Heart right ventricle (tissue), 16 donors: ENCODE measurements around the gene DAPK1. TPM values are rescaled to one million over a fixed set of nuclear protein-coding genes. Genes with fewer than 3 reads are reported as not detected.
A peak's percentile ranks its signal among the peaks of the same experiment; 100 is the strongest.

Source experiments
- ATAC-seq, 8 donors: fragments of 200-7000 bp; cut with Tn5 transposase; one replicate each; pipeline ENCODE4 v1.9.1; 2020; ENCODE audit warnings: mild to moderate bottlenecking in 8 of 8, moderate library complexity in 8 of 8, moderate number of reproducible peaks in 1 of 8
- DNase-seq, 2 donors: peaks; one replicate each; pipeline ENCODE4 v3.0.0-alpha.2; 2020
- H3K27ac ChIP-seq, 10 donors: fragments of 200-600 bp; sonication (generic) in 2 of 10; one replicate each; pipeline versions ENCODE4 v1.5.0 to v1.8.0; 2020 to 2022; ENCODE audit warnings: mild to moderate bottlenecking in 3 of 10
- H3K27me3 ChIP-seq, 7 donors: fragments of 200-600 bp; one replicate each; pipeline ENCODE4 v1.8.0; 2021 to 2022; ENCODE audit warnings: mild to moderate bottlenecking in 2 of 7
- H3K36me3 ChIP-seq, 9 donors: fragments of 200-600 bp; sonication (generic) in 1 of 9; one replicate each; pipeline versions ENCODE4 v1.5.0 to v1.8.0; 2020 to 2022; ENCODE audit warnings: mild to moderate bottlenecking in 2 of 9
- H3K4me1 ChIP-seq, 9 donors: fragments of 200-600 bp; sonication (generic) in 1 of 9; one replicate each; pipeline versions ENCODE4 v1.5.0 to v1.8.0; 2020 to 2022; ENCODE audit warnings: mild to moderate bottlenecking in 4 of 9
- H3K4me3 ChIP-seq, 10 donors: fragments of 200-600 bp; sonication (generic) in 2 of 10; one replicate each; pipeline versions ENCODE4 v1.5.0 to v1.8.0; 2020 to 2022; ENCODE audit warnings: mild to moderate bottlenecking in 7 of 10, moderate library complexity in 2 of 10
- H3K9me3 ChIP-seq, 11 donors: fragments of 200-600 bp in 10 of 11; sonication (generic) in 2 of 11; one replicate each; pipeline versions ENCODE4 v1.5.0 to v1.8.0; 2013 to 2022; ENCODE audit warnings: mild to moderate bottlenecking in 2 of 11, control low read depth in 1 of 11, moderate library complexity in 1 of 11
- WGBS, 2 donors: extraction: QIAGEN DNeasy Blood & Tissue Kit; methylation state at CpG; one replicate each; pipeline ENCODE4 v1.1.7; 2013; ENCODE audit warnings: inconsistent platforms in 1 of 2; 5-methylcytosine and 5-hydroxymethylcytosine counted together
- intact Hi-C, 10 donors: fragments of 100-400 bp; cut with DNase I; formaldehyde crosslinking; loops; one replicate each; pipeline versions ENCODE4 v1.11.1 to v1.14.2; 2022
- polyA plus RNA-seq, 2 donors: library from polyadenylated mRNA; stranded (reverse); fragments of 200-250 nt; gene quantifications; one replicate each; pipeline ENCODE4 v1.2.3, GENCODE V29; 2013
- total RNA-seq, 10 donors: library from RNA; stranded (reverse); fragmentation: NEBNext Ultra II Directional in 3 of 10; extraction: Animal tissue kit (Norgen Biotek cat#: 25700) in 3 of 10; gene quantifications; one replicate each; pipeline versions ENCODE4 v1.2.1 to v1.2.4, GENCODE V29; 2021 to 2023
- TF ChIP-seq, protein P1 (sequence below), 9 donors: fragments of 200-600 bp; sonication (generic) in 2 of 9; IDR thresholded peaks; one replicate each; pipeline versions ENCODE4 v1.5.0 to v1.8.0; 2021 to 2022; ENCODE audit warnings: antibody characterized with exemption in 9 of 9, mild to moderate bottlenecking in 5 of 9, moderate library complexity in 1 of 9
- donor health status: Arrhythmogenic right ventricular cardiomyopathy.
- donor health status: ischemic (EF 13 %, LVEDD 7.1; RV severe dilation, severe dysfunction).
- donor health status: healthy with polysubstance abuse.
- donor health status: DM: no; HTN: yes; CAD: no.
- donor health status: DM: no; HTN: no; CAD: no.
- donor health status: ischemic (EF 25% LVEDD 6.9; RV normal size, moderate dysfunction).
- donor health status: ischemic (EF 25% LVEDD 5.7; RV mildly dilated, moderate dysfunction).
- donor health status: healthy.
- donor health status: DM: yes; HTN: yes; CAD: no.
- donor health status: Ischemic cardiomyopathy.
- donor health status: ischemic (EF 35%, LVEDD 5.7; RV mildly dilated, moderate dysfunction).
- donor health status: nonischemic (EF 11% LVEDD 7.7; RV severe dilation, severe dysfunction).
- donor health status: DM: yes; HTN: yes; CAD: no.
- donor health status: PGD.
- donor health status: ischemic (EF 29% LVEDD 5.4; RV normal size, mild dysfunction).
- donor health status: nonischemic (EF 23%, LVEDD 6.1; RV moderate dilation, normal function).

The DAPK1 gene
- total and polyA plus RNA-seq, 12 donors: 1.1 to 15.5 (median 4.2) TPM

DNA sequence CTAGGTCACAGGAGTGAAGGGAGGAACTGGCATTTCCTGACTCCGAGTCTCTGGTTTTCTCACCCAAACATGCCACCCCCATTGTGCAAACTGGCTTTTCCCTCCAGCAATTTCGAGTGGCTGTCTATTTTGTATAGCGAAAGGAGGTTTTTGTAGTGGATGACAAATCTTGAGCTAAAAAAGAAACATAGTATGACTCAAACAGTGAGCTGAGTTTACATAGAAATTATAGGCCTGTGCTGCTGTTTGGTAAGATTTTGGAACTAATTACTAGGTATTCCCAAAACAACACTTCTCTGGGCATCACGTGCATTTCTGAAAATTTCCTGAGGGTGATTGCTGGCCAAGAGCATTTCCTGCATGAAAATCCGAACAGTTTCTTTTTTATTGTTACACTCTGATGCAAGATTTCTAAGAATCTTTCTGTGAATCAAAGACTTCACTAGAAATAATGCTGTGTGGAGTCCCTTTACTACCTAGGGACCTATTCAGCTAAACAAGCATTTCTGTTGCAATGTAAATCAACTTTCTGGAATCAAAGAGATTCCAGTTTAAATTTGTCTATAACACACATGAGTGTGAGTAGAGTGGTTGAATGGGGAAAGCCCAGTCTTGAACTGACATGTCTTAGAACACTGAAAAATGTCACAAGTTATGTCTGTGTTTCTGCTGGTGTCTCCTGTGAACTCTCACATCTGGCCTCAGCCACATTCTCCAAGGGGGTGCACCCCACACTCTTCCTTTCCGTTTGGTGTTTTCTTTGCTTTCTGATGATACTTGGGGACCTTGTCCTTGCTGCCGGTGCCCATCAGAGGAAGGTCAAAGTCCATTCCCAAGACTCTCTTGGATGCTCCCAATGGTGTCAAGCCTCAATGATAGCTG lies 33.3 kb upstream of the DAPK1 start:
- TF ChIP-seq, protein P1, sequence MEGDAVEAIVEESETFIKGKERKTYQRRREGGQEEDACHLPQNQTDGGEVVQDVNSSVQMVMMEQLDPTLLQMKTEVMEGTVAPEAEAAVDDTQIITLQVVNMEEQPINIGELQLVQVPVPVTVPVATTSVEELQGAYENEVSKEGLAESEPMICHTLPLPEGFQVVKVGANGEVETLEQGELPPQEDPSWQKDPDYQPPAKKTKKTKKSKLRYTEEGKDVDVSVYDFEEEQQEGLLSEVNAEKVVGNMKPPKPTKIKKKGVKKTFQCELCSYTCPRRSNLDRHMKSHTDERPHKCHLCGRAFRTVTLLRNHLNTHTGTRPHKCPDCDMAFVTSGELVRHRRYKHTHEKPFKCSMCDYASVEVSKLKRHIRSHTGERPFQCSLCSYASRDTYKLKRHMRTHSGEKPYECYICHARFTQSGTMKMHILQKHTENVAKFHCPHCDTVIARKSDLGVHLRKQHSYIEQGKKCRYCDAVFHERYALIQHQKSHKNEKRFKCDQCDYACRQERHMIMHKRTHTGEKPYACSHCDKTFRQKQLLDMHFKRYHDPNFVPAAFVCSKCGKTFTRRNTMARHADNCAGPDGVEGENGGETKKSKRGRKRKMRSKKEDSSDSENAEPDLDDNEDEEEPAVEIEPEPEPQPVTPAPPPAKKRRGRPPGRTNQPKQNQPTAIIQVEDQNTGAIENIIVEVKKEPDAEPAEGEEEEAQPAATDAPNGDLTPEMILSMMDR (IDR thresholded peaks at IDR 0.05): no peak
- no peak for ATAC-seq
- H3K36me3 ChIP-seq: no peaks in the 10 kb centered on the region
- no peaks in the 10 kb centered on the region for H3K9me3 ChIP-seq
- peaks cover 0 to 11% (median 0%) of the 10 kb centered on the region in 9 donors for H3K4me1 ChIP-seq
- peak overlapping the region in 2 of 10 donors; percentile 15 to 58 for H3K27ac ChIP-seq
- DNase-seq: no peak
- intact Hi-C loops: no loop called here
- H3K4me3 ChIP-seq: no peak overlapping the region
- H3K27me3 ChIP-seq: no peaks in the 10 kb centered on the region
- 54 to 62% methylated on average over 7 of the region's 7 CpGs for WGBS, 2 donors

DNA sequence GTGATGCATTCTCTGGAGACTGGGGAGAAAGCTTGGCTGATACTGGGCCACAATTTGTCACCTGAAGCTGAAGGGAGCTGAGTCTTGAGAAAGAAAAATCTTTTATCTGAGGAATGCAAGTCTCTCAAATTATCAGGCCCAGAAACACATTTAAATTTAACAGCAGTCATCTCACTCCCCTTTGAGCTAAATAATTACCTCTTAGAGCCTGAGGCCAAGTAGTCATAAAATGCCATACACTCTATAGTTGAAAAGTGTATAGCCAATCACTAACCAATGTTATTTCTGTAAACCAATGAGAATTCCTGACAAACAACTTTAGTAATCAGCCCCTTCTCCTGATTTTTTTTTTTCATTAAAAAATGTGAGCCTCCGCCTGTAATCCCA lies 32.7 kb upstream of the DAPK1 start:
- intact Hi-C loops: no loop called here
- Histone ChIP-seq H3K9me3 (no peaks in the 10 kb centered on the region), H3K4me1 (peaks cover 0 to 11% (median 0%) of the 10 kb centered on the region in 9 donors), H3K27me3 (no peaks in the 10 kb centered on the region), H3K36me3 (no peaks in the 10 kb centered on the region), H3K27ac (no peak overlapping the region), H3K4me3 (no peak overlapping the region)
- TF ChIP-seq, protein P1 (IDR thresholded peaks at IDR 0.05): no peak
- DNase-seq (no peak), ATAC-seq (no peak)
- 95 to 96% methylated on average over 1 of the region's 1 CpG for WGBS, 2 donors

DNA sequence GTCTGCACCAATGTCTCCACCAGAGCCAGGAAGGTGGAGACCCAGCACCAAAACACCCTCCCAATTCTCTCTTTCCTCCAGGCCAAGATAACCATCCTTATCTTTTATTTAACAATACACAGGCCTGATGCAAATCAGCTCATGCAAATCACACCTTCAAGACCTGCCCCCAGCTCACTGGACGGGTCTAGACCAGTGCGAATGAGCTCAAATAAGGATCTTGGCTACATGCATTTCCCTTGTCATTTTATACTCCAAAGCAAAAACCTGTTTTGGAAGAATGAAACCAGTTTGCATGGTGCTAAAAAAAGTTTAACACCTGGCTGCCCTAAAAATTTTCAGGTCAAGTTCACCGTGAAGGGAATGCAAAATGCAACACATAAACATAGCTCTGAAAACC lies 31.9 kb upstream of the DAPK1 start:
- Histone ChIP-seq H3K4me1 (peaks cover 0 to 11% (median 0%) of the 10 kb centered on the region in 9 donors), H3K36me3 (no peaks in the 10 kb centered on the region), H3K27ac (no peak overlapping the region), H3K9me3 (no peaks in the 10 kb centered on the region), H3K4me3 (no peak overlapping the region), H3K27me3 (no peaks in the 10 kb centered on the region)
- DNase-seq (no peak), ATAC-seq (no peak)
- 78 to 80% methylated on average over 3 of the region's 3 CpGs for WGBS, 2 donors
- intact Hi-C loops: no loop called here
- TF ChIP-seq, protein P1 (IDR thresholded peaks at IDR 0.05): no peak

DNA sequence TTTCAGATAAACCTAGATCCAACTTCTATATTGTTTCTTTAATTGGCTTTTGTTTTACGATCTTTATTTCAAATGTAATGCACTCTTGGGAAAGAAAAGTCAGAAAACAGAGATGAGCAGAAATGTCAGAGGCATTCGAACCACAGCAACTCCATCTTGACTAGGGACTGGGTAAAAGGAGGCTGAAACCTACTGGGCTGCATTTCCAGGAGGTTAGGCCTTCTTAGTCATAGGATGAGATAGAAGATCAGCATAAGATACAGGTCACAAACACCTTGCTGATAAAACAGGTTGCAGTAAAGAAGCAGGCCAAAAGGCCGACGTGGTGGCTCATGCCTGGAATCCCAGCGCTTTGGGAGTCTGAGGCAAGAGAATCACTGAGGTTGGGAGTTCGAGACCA lies 30.5 kb upstream of the DAPK1 start:
- no peaks in the 10 kb centered on the region for H3K36me3 ChIP-seq
- ATAC-seq (no peak), DNase-seq (no peak)
- H3K27ac ChIP-seq: no peak overlapping the region
- peaks cover 0 to 11% (median 0%) of the 10 kb centered on the region in 9 donors for H3K4me1 ChIP-seq
- TF ChIP-seq, protein P1 (IDR thresholded peaks at IDR 0.05): no peak
- WGBS, 2 donors: 90 to 95% methylated on average over 6 of the region's 6 CpGs
- intact Hi-C loops: no loop called here
- H3K27me3 ChIP-seq: no peaks in the 10 kb centered on the region
- H3K9me3 ChIP-seq: no peaks in the 10 kb centered on the region
- H3K4me3 ChIP-seq: no peak overlapping the region
